GM12878 (cell line): Measurements from ENCODE around the gene ZBTB8OS. TPM values are rescaled to one million over a fixed set of nuclear protein-coding genes. Genes with fewer than 3 reads are reported as not detected.

Source experiments
- ATAC-seq: fragments of 200-7000 bp; cut with Tn5 transposase; 3 replicates; pipeline ENCODE4 v1.9.1; 2020; ENCODE audit warnings: mild to moderate bottlenecking, moderate library complexity
- BruUV-seq: library from RNA; stranded (reverse); fragments of 400-500 nt; replicated peaks from 2 replicates; lab custom pipeline; 2021; lab: Mats Ljungman, UMichigan
- CTCF ChIA-PET: fragments of 300-600 bp; sonication (Branson Sonifier 250); formaldehyde crosslinking; extraction: SDS; loops from one replicate; lab custom pipeline; 2021; ENCODE audit warnings: inconsistent platforms; lab: Yijun Ruan, JAX
- POLR2A ChIA-PET: fragments of 350-600 bp; formaldehyde crosslinking; extraction: SDS; loops from one replicate; lab custom pipeline; 2021; ENCODE audit warnings: inconsistent platforms; lab: Charles Lee
- RAD21 ChIA-PET: fragments of 300-600 bp; sonication (Branson Sonifier 250); formaldehyde crosslinking; loops from one replicate; lab custom pipeline; 2023; ENCODE audit warnings: antibody characterized with exemption; ENCODE audit not compliant: unreplicated experiment; lab: Charles Lee
- SMC1A ChIA-PET: fragments of 300-600 bp; sonication (Branson Sonifier 250); formaldehyde crosslinking; loops from one replicate; lab custom pipeline; 2023; ENCODE audit not compliant: unreplicated experiment, uncharacterized antibody; lab: Charles Lee
- DNase-seq: peaks from one replicate; pipeline ENCODE4 v3.0.0-alpha.2; 2011; ENCODE audit warnings: low read depth, low spot score
- FAIRE-seq: peaks from 3 replicates; lab custom pipeline; 2011; peaks lifted over from hg19 to GRCh38; lab: Jason Lieb, UNC
- H2AFZ ChIP-seq: 2 replicates; pipeline ENCODE4 v1.6.0; 2011; ENCODE audit warnings: low read depth, low read length, control low read depth; ENCODE audit not compliant: control insufficient read depth
- H3K27ac ChIP-seq: 2 replicates; pipeline ENCODE4 v1.5.1; 2011; ENCODE audit warnings: control low read depth; ENCODE audit not compliant: control insufficient read depth, insufficient read depth
- H3K27me3 ChIP-seq, 2 experiments: replicated peaks in 1 of 2; 2 replicates each; pipeline versions ENCODE4 v1.6.0 to v1.6.1; 2011; ENCODE audit warnings: low read length in 1 of 2; ENCODE audit not compliant: control insufficient read depth in 2 of 2, insufficient read depth in 2 of 2
- H3K36me3 ChIP-seq, 2 experiments: 2 replicates each; pipeline ENCODE4 v1.5.1; 2011; ENCODE audit warnings: low read length in 1 of 2; ENCODE audit not compliant: control insufficient read depth in 2 of 2, insufficient read depth in 2 of 2
- H3K4me1 ChIP-seq: 2 replicates; pipeline ENCODE4 v1.6.1; 2011; ENCODE audit warnings: mild to moderate bottlenecking, low read length, moderate library complexity, mixed read lengths; ENCODE audit not compliant: control insufficient read depth, insufficient read depth
- H3K4me2 ChIP-seq: 2 replicates; pipeline ENCODE4 v1.6.0; 2011; ENCODE audit warnings: control low read depth; ENCODE audit not compliant: control insufficient read depth, insufficient read depth
- H3K4me3 ChIP-seq: fragments of 200-600 bp; sonication (generic); 2 replicates; pipeline ENCODE4 v1.5.1; 2016
- H3K79me2 ChIP-seq: 2 replicates; pipeline ENCODE4 v1.6.0; 2011; ENCODE audit warnings: low read length; ENCODE audit not compliant: control insufficient read depth, insufficient read depth
- H3K9ac ChIP-seq: 2 replicates; pipeline ENCODE4 v1.8.0; 2011; ENCODE audit warnings: low read length, control low read depth, mixed read lengths; ENCODE audit not compliant: control insufficient read depth, insufficient read depth
- H3K9me3 ChIP-seq: replicated peaks from 3 replicates; pipeline ENCODE4 v1.5.1; 2011; ENCODE audit warnings: mild to moderate bottlenecking, low read length; ENCODE audit not compliant: control insufficient read depth, insufficient read depth
- H4K20me1 ChIP-seq: 2 replicates; pipeline ENCODE4 v1.6.0; 2011; ENCODE audit not compliant: control insufficient read depth, insufficient read depth
- HDGF ChIP-seq: fragments of 450-650 bp; IDR thresholded peaks from 2 replicates; pipeline ENCODE4 v1.6.1; 2016; ENCODE audit warnings: antibody characterized with exemption
- MXI1 ChIP-seq: fragments of 150-350 bp; IDR thresholded peaks from 2 replicates; pipeline ENCODE4 v1.6.1; 2011; ENCODE audit warnings: low read depth, mild to moderate bottlenecking, inconsistent platforms, low read length, improper control_type of control experiment
- SMC3 ChIP-seq: IDR thresholded peaks from 2 replicates; pipeline ENCODE4 v1.6.1; 2011; ENCODE audit warnings: low read length, improper control_type of control experiment, borderline replicate concordance
- USF1 ChIP-seq: IDR thresholded peaks from 2 replicates; pipeline ENCODE4 v1.6.1; 2011; ENCODE audit warnings: borderline replicate concordance, low read depth, mild to moderate bottlenecking, moderate library complexity, mixed read lengths, low read length; ENCODE audit not compliant: insufficient read depth; ENCODE audit errors: extremely low read length
- ZNF217 ChIP-seq: fragments of 450-650 bp; IDR thresholded peaks from 2 replicates; pipeline ENCODE4 v1.6.1; 2017; ENCODE audit warnings: antibody characterized with exemption, mild to moderate bottlenecking
- ZNF384 ChIP-seq: IDR thresholded peaks from 2 replicates; pipeline ENCODE4 v1.6.1; 2012; ENCODE audit warnings: low read depth, mild to moderate bottlenecking, low read length, improper control_type of control experiment, borderline replicate concordance
- WGBS: methylation state at CpG from one replicate; pipeline ENCODE4 v1.1.6; 2016; ENCODE audit warnings: low lambda C conversion rate; ENCODE audit not compliant: insufficient replicate concordance, insufficient coverage; ENCODE audit errors: missing lambda C conversion rate; 5-methylcytosine and 5-hydroxymethylcytosine counted together
- in situ Hi-C: fragments of 300-500 bp; cut with MboI; formaldehyde crosslinking; loops from 9 replicates; pipeline ENCODE4 v1.14.3; 2018; ENCODE audit warnings: mixed read lengths
- intact Hi-C: fragments of 100-400 bp; cut with micrococcal nuclease; formaldehyde crosslinking; loops from one replicate; pipeline ENCODE4 v1.14.2; 2022; ENCODE audit not compliant: unreplicated experiment
- polyA plus RNA-seq, 11 experiments: library from polyadenylated mRNA; depleted of rRNA in 4 of 11; unstranded in 6 of 11; stranded (reverse) in 5 of 11; fragments of >200 nt; fragmentation: Nextera tagmentation in 4 of 11; fragmentation: Illumina TruSeq in 1 of 11; extraction: Ambion mirVana in 4 of 11; extraction: Trizol in 1 of 11; gene quantifications; 1 replicate in 1 of 11; 2 replicates in 10 of 11; pipeline versions ENCODE4 v1.2.1 to v1.2.3, GENCODE V29; 2011 to 2016; ENCODE audit warnings: inconsistent platforms in 2 of 11, missing spikeins in 2 of 11, low read depth in 1 of 11
- total RNA-seq, 4 experiments: library from RNA; depleted of rRNA in 3 of 4; stranded (reverse); fragments of >200 nt in 3 of 4; fragmentation: Illumina TruSeq in 1 of 4; extraction: Trizol in 1 of 4; gene quantifications; 2 replicates each; pipeline versions ENCODE4 v1.2.1 to v1.2.3, GENCODE V29; 2013 to 2021

Gene ZBTB8OS
- total and polyA plus RNA-seq, 10 of the 15 experiments (the other 5 are each of a cell fraction or from before 2014, with no cell fraction given) = 77.8 to 350 (median 139) TPM

DNA sequence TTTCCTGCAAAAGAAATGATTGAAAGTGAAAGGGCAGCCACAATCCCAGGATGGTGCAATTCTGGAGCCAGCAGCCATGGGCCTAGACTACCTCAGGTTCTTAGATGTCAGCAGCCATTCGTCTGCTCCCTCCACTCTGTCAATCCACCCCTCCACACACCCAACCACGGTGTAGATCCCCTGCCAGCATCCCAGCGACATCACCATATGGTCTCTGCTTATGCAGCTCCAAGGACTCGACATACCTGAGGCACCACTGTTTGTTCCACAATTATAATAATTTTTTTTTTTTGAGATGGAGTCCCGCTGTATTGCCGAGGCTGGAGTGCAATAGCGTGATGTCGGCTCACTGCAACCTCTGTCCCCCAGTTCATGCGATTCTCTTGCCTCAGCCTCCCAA lies 45.7 kb upstream of the ZBTB8OS start:
- no peak for ATAC-seq
- no peak overlapping the region for H3K4me2 ChIP-seq
- TF ChIP-seq HDGF (no peak), MXI1 (no peak), ZNF217 (no peak), USF1 (no peak), SMC3 (no peak), ZNF384 (no peak)
- in situ Hi-C loops (no loop called here), intact Hi-C loops (no loop called here)
- no peaks in the 10 kb centered on the region for H3K27me3 ChIP-seq
- 92% methylated on average over 9 of the region's 9 CpGs for WGBS
- BruUV-seq = no TSS peak
- no peaks in the 10 kb centered on the region for H3K4me1 ChIP-seq
- H3K4me3 ChIP-seq = no peak overlapping the region
- POLR2A ChIA-PET = no interaction called here
- CTCF ChIA-PET = no interaction called here
- no peaks in the 10 kb centered on the region for H3K79me2 ChIP-seq
- no peak overlapping the region for H3K9ac ChIP-seq
- no peak overlapping the region for H2AFZ ChIP-seq
- SMC1A ChIA-PET = no interaction called here
- no peaks in the 10 kb centered on the region for H3K36me3 ChIP-seq
- no peak for FAIRE-seq
- H3K27ac ChIP-seq = no peak overlapping the region
- H3K9me3 ChIP-seq = no peaks in the 10 kb centered on the region
- RAD21 ChIA-PET = no interaction called here
- no peak for DNase-seq
- no peaks in the 10 kb centered on the region for H4K20me1 ChIP-seq
